Ovary (tissue), 9 donors: ENCODE measurements around the gene ASXL3. TPM values are rescaled to one million over a fixed set of nuclear protein-coding genes. Genes with fewer than 3 reads are reported as not detected.

Experiments used
- DNase-seq, 5 donors: peaks; one replicate each; pipeline ENCODE4 v3.0.0-alpha.2; 2019 to 2020
- H3K27ac ChIP-seq, 2 donors: fragments of 200-600 bp; one replicate each; pipeline versions ENCODE4 v1.5.1 to v1.8.0; 2019 to 2022
- H3K27me3 ChIP-seq: fragments of 200-600 bp; one replicate; pipeline ENCODE4 v1.8.0; 2022
- H3K36me3 ChIP-seq: fragments of 200-600 bp; sonication (generic); one replicate; pipeline ENCODE4 v1.5.1; 2019
- H3K4me1 ChIP-seq: one replicate; pipeline ENCODE4 v1.8.1; 2013; ENCODE audit warnings: mild to moderate bottlenecking, moderate library complexity; ENCODE audit not compliant: insufficient read depth
- H3K4me3 ChIP-seq: fragments of 200-600 bp; sonication (generic); one replicate; pipeline ENCODE4 v1.5.1; 2017
- H3K9me3 ChIP-seq, 2 donors: fragments of 200-600 bp in 1 of 2; sonication (generic) in 1 of 2; one replicate each; pipeline versions ENCODE4 v1.5.1 to v1.8.1; 2013 to 2019; ENCODE audit warnings: mild to moderate bottlenecking in 1 of 2, moderate library complexity in 1 of 2
- EP300 ChIP-seq: sonication (generic); formaldehyde crosslinking; IDR thresholded peaks from one replicate; pipeline ENCODE4 v1.6.1; 2017; ENCODE audit warnings: antibody characterized with exemption
- POLR2A ChIP-seq: fragments of 450-650 bp; IDR thresholded peaks from one replicate; pipeline ENCODE4 v1.6.1; 2017; ENCODE audit warnings: antibody characterized with exemption, mild to moderate bottlenecking, moderate library complexity
- WGBS, 3 donors: extraction: QIAGEN DNeasy Blood & Tissue Kit in 1 of 3; methylation state at CpG; one replicate each; pipeline versions ENCODE4 v1.1.5 to v1.1.7; 2013 to 2017; 5-methylcytosine and 5-hydroxymethylcytosine counted together
- intact Hi-C, 4 donors: fragments of 100-400 bp; cut with DNase I; formaldehyde crosslinking; loops; one replicate each; pipeline versions ENCODE4 v1.11.0 to v1.15.1; 2022 to 2023
- polyA plus RNA-seq, 2 donors: library from polyadenylated mRNA; stranded (reverse); fragments of 200-250 nt in 1 of 2; fragments of 350-450 nt in 1 of 2; fragmentation: Illumina TruSeq in 1 of 2; extraction: RNeasy Lipid Tissue Mini Kit (QIAGEN cat#74804) in 1 of 2; gene quantifications; one replicate each; pipeline ENCODE4 v1.2.3, GENCODE V29; 2013 to 2014
- total RNA-seq, 7 donors: library from RNA; depleted of rRNA in 2 of 7; stranded (reverse); fragments of >200 nt in 2 of 7; fragmentation: NEBNext Ultra II Directional in 3 of 7; extraction: Animal tissue kit (Norgen Biotek cat#: 25700) in 3 of 7; gene quantifications; one replicate each; pipeline versions ENCODE4 v1.1.0 to v1.2.4, GENCODE V29; 2016 to 2023
- TF ChIP-seq, protein P1 (sequence below), 3 donors: fragments of 450-650 bp in 2 of 3; fragments of 200-600 bp in 1 of 3; IDR thresholded peaks; one replicate each; pipeline versions ENCODE4 v1.5.1 to v1.8.0; 2016 to 2022; ENCODE audit warnings: antibody characterized with exemption in 3 of 3, mild to moderate bottlenecking in 1 of 3
- donor health status: DM: no; HTN: no; CAD: no; lungs with moderate emphysema.
- donor health status: DM: no; HTN: no; CAD: no.
- donor health status: Bipolar disorder and iron deficiency.
- donor health status: DM: yes; HTN: yes; CAD: no.
- donor health status: DM: no; HTN: no; CAD: no.
- donor health status: DM: yes; HTN: yes; CAD: no.

The ASXL3 gene
- total and polyA plus RNA-seq, 9 donors: 1.8 to 23.2 (median 18.4) TPM

DNA sequence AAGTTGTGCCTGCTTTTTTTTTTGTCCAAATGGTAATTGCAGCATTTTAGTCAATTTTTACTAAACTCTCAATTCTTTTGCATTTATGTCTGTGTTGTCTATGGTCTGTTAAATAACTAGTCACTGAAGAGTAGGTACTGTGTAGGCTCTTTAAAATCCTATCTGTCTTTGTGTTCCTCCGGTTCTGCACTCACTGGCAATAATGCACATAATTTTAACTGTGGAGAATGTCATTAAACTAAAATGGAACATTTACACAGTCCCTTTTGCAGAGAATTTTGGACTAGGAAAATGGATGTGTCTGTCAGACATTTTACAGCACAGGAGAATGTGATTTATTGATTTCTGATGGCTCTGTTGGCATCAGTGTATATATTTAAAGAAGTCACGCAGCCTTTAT lies 116.6 kb downstream of the ASXL3 start:
- Histone ChIP-seq H3K27me3 (no peaks in the 10 kb centered on the region), H3K36me3 (no peaks in the 10 kb centered on the region), H3K27ac (no peak overlapping the region), H3K4me3 (no peak overlapping the region), H3K9me3 (no peaks in the 10 kb centered on the region), H3K4me1 (no peaks in the 10 kb centered on the region)
- intact Hi-C loops: no loop called here
- WGBS, 3 donors: 97 to 99% (median 97%) methylated on average over 2 of the region's 2 CpGs
- no peak for TF ChIP-seq POLR2A
- TF ChIP-seq EP300: no peak
- TF ChIP-seq, protein P1, sequence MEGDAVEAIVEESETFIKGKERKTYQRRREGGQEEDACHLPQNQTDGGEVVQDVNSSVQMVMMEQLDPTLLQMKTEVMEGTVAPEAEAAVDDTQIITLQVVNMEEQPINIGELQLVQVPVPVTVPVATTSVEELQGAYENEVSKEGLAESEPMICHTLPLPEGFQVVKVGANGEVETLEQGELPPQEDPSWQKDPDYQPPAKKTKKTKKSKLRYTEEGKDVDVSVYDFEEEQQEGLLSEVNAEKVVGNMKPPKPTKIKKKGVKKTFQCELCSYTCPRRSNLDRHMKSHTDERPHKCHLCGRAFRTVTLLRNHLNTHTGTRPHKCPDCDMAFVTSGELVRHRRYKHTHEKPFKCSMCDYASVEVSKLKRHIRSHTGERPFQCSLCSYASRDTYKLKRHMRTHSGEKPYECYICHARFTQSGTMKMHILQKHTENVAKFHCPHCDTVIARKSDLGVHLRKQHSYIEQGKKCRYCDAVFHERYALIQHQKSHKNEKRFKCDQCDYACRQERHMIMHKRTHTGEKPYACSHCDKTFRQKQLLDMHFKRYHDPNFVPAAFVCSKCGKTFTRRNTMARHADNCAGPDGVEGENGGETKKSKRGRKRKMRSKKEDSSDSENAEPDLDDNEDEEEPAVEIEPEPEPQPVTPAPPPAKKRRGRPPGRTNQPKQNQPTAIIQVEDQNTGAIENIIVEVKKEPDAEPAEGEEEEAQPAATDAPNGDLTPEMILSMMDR (IDR thresholded peaks at IDR 0.05): no peak
- DNase-seq: no peak

DNA sequence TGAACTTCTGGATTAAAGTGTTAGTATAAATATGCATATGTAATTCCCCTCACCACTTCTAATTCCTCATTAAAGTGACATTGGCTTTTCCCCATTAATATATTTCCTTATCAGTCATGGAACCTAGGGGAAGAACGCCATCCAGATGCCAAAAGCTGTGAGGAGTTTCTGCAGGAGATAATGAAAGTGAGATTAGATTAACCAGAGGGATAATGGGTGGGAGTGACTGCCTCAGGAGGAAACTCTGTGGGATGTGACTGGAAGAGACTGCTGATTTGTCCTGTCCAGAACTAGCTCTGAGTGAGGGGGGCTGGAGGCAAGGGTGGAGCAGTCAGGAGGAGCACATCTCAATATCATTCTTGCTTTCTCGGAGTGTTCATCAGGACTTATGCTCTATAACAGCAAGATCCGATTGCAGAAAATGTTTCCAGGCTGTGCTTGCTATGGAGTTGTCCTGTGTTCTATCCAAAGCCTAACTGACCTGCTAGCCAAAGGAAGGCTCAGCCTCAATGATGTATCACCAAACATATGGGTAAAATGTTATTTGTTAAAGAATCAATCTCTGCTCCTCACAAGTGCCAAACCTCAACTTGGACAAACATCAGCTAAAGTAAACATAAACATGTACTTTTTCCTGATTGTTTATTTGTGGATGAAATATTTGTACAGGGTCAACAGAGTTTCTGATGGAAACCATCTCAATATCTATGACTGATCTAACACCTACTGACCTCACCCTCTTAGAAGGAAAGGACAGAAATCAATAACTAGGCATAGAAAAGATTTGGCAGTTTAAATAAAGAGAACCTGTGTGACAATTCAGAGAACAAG lies 118.5 kb downstream of the ASXL3 start:
- Histone ChIP-seq H3K9me3 (no peaks in the 10 kb centered on the region), H3K36me3 (no peaks in the 10 kb centered on the region), H3K4me1 (no peaks in the 10 kb centered on the region), H3K27me3 (no peaks in the 10 kb centered on the region), H3K4me3 (no peak overlapping the region), H3K27ac (no peak overlapping the region)
- TF ChIP-seq, protein P1 (IDR thresholded peaks at IDR 0.05): no peak
- TF ChIP-seq POLR2A (no peak), EP300 (no peak)
- intact Hi-C loops: no loop called here
- 68 to 74% (median 69%) methylated on average over 3 of the region's 3 CpGs for WGBS, 3 donors
- no peak for DNase-seq

DNA sequence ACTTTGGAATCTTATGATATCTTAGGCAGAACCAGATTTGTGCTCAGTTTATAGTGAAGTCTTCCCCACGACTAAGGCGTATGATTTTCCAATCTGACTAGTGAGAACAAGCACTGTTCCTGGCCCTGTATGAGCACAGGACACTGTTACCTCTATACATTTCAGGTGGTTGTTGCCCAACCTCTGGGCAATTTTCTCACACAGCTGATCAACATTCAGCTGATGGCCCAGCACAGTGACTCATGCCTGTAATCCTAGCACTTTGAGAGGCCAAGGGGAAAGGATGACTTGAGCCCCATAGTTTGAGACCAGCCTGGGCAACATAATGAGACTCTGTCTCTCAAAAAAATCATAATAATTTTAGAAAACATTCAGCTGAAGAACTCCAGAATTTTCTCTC lies 119.5 kb downstream of the ASXL3 start:
- Histone ChIP-seq H3K36me3 (no peaks in the 10 kb centered on the region), H3K27ac (no peak overlapping the region), H3K4me1 (no peaks in the 10 kb centered on the region), H3K9me3 (no peaks in the 10 kb centered on the region), H3K27me3 (no peaks in the 10 kb centered on the region), H3K4me3 (no peak overlapping the region)
- 48 to 49% (median 48%) methylated on average over 2 of the region's 2 CpGs for WGBS, 3 donors
- TF ChIP-seq POLR2A: no peak
- TF ChIP-seq, protein P1 (IDR thresholded peaks at IDR 0.05): no peak
- TF ChIP-seq EP300: no peak
- no peak for DNase-seq
- intact Hi-C loops: no loop called here

DNA sequence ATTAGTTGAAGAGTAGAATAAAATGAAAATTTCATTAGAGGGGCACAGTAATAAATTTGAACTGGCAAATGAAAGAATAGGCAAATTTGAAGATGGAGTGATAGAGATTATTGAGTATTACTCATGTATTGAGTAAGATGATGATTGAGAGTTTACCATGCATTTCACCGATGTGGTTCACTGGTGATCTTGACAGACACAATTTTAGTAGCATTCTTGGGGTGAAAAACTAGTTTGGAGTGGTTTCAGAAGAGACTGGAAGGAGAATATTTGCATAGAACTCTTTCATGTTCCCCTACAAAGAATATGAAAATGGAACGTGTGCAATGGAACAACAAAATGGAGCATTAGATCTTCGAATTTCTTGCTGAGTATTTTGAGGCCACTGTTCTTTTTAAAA lies 121.4 kb downstream of the ASXL3 start:
- H3K4me3 ChIP-seq: no peak overlapping the region
- no peaks in the 10 kb centered on the region for H3K27me3 ChIP-seq
- no peaks in the 10 kb centered on the region for H3K4me1 ChIP-seq
- no peaks in the 10 kb centered on the region for H3K36me3 ChIP-seq
- no peak overlapping the region for H3K27ac ChIP-seq
- 75 to 93% (median 91%) methylated on average over 3 of the region's 3 CpGs for WGBS, 3 donors
- DNase-seq: no peak
- H3K9me3 ChIP-seq: no peaks in the 10 kb centered on the region
- TF ChIP-seq, protein P1 (IDR thresholded peaks at IDR 0.05): no peak
- TF ChIP-seq POLR2A (no peak), EP300 (no peak)
- intact Hi-C loops: no loop called here
